Upper lobe of right lung (tissue), 1 donor: ENCODE results near the gene CYLD. TPM values are rescaled to one million over a fixed set of nuclear protein-coding genes. Genes with fewer than 3 reads are reported as not detected.
A peak's percentile ranks its signal among the peaks of the same experiment; 100 is the strongest.

Experiments used
- ATAC-seq: fragments of 200-7000 bp; cut with Tn5 transposase; one replicate; pipeline ENCODE4 v1.9.1; 2020; ENCODE audit warnings: mild to moderate bottlenecking, moderate library complexity
- DNase-seq: peaks from one replicate; pipeline ENCODE4 v3.0.0-alpha.2; 2020
- H3K27ac ChIP-seq: fragments of 200-600 bp; one replicate; pipeline ENCODE4 v1.8.0; 2022
- H3K27me3 ChIP-seq: fragments of 200-600 bp; one replicate; pipeline ENCODE4 v1.8.0; 2022; ENCODE audit warnings: mild to moderate bottlenecking
- H3K36me3 ChIP-seq: fragments of 200-600 bp; one replicate; pipeline ENCODE4 v1.8.0; 2022
- H3K4me1 ChIP-seq: fragments of 200-600 bp; one replicate; pipeline ENCODE4 v1.8.0; 2022
- H3K4me3 ChIP-seq: fragments of 200-600 bp; one replicate; pipeline ENCODE4 v1.8.0; 2022; ENCODE audit warnings: mild to moderate bottlenecking
- H3K9me3 ChIP-seq: fragments of 200-600 bp; one replicate; pipeline ENCODE4 v1.8.0; 2022
- intact Hi-C: fragments of 100-400 bp; cut with DNase I; formaldehyde crosslinking; loops from one replicate; pipeline ENCODE4 v1.11.0; 2022
- total RNA-seq: library from RNA; stranded (reverse); fragmentation: NEBNext Ultra II Directional; extraction: Animal tissue kit (Norgen Biotek cat#: 25700); gene quantifications from one replicate; pipeline ENCODE4 v1.2.1, GENCODE V29; 2021
- TF ChIP-seq, protein P1 (sequence below): fragments of 200-600 bp; IDR thresholded peaks from one replicate; pipeline ENCODE4 v1.8.0; 2022; ENCODE audit warnings: antibody characterized with exemption
- donor health status: DM: no; HTN: yes; CAD: no; lungs with severe emphysema.

The CYLD gene
- total RNA-seq, 1 donor from 2014 or later = 48.3 TPM

- Histone ChIP-seq H3K27me3 (no peaks in the 10 kb centered on the region), H3K36me3 (no peaks in the 10 kb centered on the region), H3K4me3 (no peak overlapping the region), H3K9me3 (no peaks in the 10 kb centered on the region), H3K4me1 (peaks cover 4% of the 10 kb centered on the region), H3K27ac (no peak overlapping the region)
- ATAC-seq (no peak), DNase-seq (no peak)
- intact Hi-C loops = no loop called here
- TF ChIP-seq, protein P1, sequence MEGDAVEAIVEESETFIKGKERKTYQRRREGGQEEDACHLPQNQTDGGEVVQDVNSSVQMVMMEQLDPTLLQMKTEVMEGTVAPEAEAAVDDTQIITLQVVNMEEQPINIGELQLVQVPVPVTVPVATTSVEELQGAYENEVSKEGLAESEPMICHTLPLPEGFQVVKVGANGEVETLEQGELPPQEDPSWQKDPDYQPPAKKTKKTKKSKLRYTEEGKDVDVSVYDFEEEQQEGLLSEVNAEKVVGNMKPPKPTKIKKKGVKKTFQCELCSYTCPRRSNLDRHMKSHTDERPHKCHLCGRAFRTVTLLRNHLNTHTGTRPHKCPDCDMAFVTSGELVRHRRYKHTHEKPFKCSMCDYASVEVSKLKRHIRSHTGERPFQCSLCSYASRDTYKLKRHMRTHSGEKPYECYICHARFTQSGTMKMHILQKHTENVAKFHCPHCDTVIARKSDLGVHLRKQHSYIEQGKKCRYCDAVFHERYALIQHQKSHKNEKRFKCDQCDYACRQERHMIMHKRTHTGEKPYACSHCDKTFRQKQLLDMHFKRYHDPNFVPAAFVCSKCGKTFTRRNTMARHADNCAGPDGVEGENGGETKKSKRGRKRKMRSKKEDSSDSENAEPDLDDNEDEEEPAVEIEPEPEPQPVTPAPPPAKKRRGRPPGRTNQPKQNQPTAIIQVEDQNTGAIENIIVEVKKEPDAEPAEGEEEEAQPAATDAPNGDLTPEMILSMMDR = no peak
These were observed 4.4 kb upstream of the CYLD start for GRCh38 chr16:50737420-50737959.

DNA sequence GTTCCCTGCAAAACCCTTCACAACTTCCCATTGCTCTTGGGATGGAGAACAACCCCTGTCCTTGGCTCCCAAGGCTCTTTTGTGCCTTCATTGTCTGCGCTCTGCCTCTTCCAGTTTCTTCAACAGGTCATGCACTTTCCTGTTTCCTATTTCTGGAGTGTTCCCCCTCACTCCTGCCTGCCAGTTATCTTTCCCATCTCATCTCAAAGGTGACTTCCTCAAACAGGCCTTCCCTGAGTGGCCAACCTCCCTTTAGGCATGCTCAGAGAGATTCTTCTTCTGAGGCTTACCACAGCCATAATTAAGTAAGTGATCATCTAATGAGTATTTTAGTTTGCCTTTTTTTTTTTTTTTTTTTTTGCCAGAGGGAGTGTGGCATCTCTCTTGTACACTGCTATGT is 2.9 kb upstream of the CYLD start:
- no peak for ATAC-seq
- TF ChIP-seq, protein P1 = no peak
- intact Hi-C loops = no loop called here
- Histone ChIP-seq H3K36me3 (no peaks in the 10 kb centered on the region), H3K27ac (no peak overlapping the region), H3K27me3 (no peaks in the 10 kb centered on the region), H3K4me3 (no peak overlapping the region), H3K9me3 (no peaks in the 10 kb centered on the region), H3K4me1 (peaks cover 16% of the 10 kb centered on the region)
- DNase-seq = no peak

- Histone ChIP-seq H3K36me3 (no peaks in the 10 kb centered on the region), H3K4me1 (peaks cover 17% of the 10 kb centered on the region), H3K9me3 (no peaks in the 10 kb centered on the region), H3K4me3 (no peak overlapping the region), H3K27ac (no peak overlapping the region), H3K27me3 (no peaks in the 10 kb centered on the region)
- no peak for DNase-seq
- no peak for ATAC-seq
- intact Hi-C loops = no loop called here
- TF ChIP-seq, protein P1 = no peak
These were observed 1.1 kb upstream of the CYLD start for GRCh38 chr16:50740736-50741135.

DNA sequence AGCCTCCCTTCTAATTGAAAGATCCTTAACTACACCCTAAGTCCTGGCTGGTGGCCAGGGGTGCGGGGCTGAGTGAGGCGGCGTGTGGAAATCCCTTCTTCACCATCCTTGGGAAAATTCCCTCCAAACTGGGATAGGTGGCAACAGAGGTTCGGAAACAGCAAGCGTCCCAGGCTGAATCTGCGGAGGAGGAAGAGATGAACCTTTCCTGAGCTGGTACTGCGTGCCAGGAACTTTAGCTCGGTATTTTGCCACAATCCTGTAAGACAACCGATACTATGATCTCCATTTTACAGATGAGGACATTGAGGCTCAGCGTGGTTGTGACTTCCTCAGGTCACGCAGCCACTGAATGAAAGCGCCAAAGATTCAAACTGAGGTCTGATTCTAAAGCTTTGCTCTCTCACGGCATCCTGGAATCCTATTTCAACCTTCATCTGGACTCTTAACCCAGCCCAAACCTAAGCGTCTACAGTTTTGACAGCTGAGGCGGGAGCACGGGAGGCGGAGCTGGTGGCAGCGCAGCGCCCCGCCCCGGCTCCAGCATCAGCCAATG is 583 bp upstream of the CYLD start:
- TF ChIP-seq, protein P1 = no peak
- no peaks in the 10 kb centered on the region for H3K9me3 ChIP-seq
- H3K4me3 ChIP-seq = peak overlapping the region; percentile 85
- intact Hi-C loops = no loop called here
- ATAC-seq = no peak
- peak; percentile 69 for DNase-seq
- H3K4me1 ChIP-seq = peaks cover 17% of the 10 kb centered on the region
- H3K27ac ChIP-seq = peak overlapping the region; percentile 80
- H3K36me3 ChIP-seq = peaks cover 5% of the 10 kb centered on the region
- H3K27me3 ChIP-seq = no peaks in the 10 kb centered on the region

DNA sequence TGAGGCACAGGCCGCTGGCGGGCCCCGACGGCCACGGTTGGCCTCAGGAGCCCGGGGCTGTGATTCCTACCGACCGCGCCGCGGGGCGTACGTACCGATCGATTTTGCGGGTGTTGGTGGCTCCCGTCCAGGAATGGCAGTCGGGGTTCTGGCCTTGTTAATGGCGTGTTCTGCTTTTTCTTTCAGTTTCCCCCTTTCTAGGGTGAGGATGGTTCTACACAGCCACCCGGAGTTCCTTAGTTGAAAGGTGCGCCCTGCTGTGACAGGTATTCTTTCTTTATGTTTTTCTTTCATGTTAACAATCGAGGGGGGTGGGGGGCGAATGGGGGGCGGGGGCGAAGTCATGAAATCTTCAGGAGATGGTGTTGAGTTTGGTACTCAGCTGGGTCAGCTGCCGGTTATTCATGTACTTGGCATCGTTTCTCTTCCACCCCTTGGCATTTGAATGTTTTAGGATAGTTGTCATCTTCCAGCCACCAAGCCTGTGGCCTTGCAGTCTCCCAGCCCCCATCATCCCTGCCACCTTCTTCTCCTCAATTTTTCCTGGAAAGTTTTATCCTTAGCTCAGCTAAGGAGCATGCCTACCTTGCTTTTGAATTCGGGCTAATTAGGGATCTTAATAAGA is 802 bp downstream of the CYLD start:
- H3K4me1 ChIP-seq = peaks cover 17% of the 10 kb centered on the region
- no peaks in the 10 kb centered on the region for H3K27me3 ChIP-seq
- H3K9me3 ChIP-seq = no peaks in the 10 kb centered on the region
- TF ChIP-seq, protein P1 = no peak
- H3K4me3 ChIP-seq = peak overlapping the region; percentile 85
- H3K27ac ChIP-seq = peak overlapping the region; percentile 93
- H3K36me3 ChIP-seq = peaks cover 5% of the 10 kb centered on the region
- DNase-seq = peak; percentile 72
- intact Hi-C loops = no loop called here
- no peak for ATAC-seq
